Psoas muscle (tissue), 8 donors: ENCODE results near the gene LPP. TPM values are rescaled to one million over a fixed set of nuclear protein-coding genes. Genes with fewer than 3 reads are reported as not detected.

Source experiments
- ATAC-seq, 4 donors: fragments of 200-7000 bp; cut with Tn5 transposase; one replicate each; pipeline ENCODE4 v1.9.1; 2020; ENCODE audit warnings: moderate library complexity in 3 of 4, mild to moderate bottlenecking in 2 of 4
- DNase-seq, 2 donors: peaks; one replicate each; pipeline ENCODE4 v3.0.0-alpha.2; 2020
- H3K27ac ChIP-seq: fragments of 200-600 bp; one replicate; pipeline ENCODE4 v1.8.0; 2022
- H3K27me3 ChIP-seq, 3 donors: fragments of 200-600 bp in 1 of 3; one replicate each; pipeline versions ENCODE4 v1.6.1 to v1.8.0; 2013 to 2022; ENCODE audit warnings: low read length in 2 of 3, mild to moderate bottlenecking in 2 of 3, moderate library complexity in 1 of 3; ENCODE audit not compliant: insufficient read depth in 3 of 3
- H3K36me3 ChIP-seq, 2 donors: fragments of 200-600 bp in 1 of 2; one replicate each; pipeline versions ENCODE4 v1.6.1 to v1.8.0; 2013 to 2022; ENCODE audit warnings: low read depth in 1 of 2, mild to moderate bottlenecking in 1 of 2, moderate library complexity in 1 of 2; ENCODE audit not compliant: insufficient read depth in 1 of 2
- H3K4me1 ChIP-seq: fragments of 200-600 bp; one replicate; pipeline ENCODE4 v1.8.0; 2022
- H3K4me3 ChIP-seq: fragments of 200-600 bp; one replicate; pipeline ENCODE4 v1.8.0; 2022; ENCODE audit warnings: mild to moderate bottlenecking
- H3K9me3 ChIP-seq: fragments of 200-600 bp; one replicate; pipeline ENCODE4 v1.8.0; 2022
- CTCF ChIP-seq: fragments of 200-600 bp; IDR thresholded peaks from one replicate; pipeline ENCODE4 v1.8.0; 2022; ENCODE audit warnings: antibody characterized with exemption
- WGBS, 3 donors: extraction: QIAGEN DNeasy Blood & Tissue Kit; methylation state at CpG; one replicate each; pipeline versions ENCODE4 v1.1.6 to v1.1.7; 2013; 5-methylcytosine and 5-hydroxymethylcytosine counted together
- intact Hi-C, 2 donors: fragments of 100-400 bp; cut with DNase I; formaldehyde crosslinking; loops; one replicate each; pipeline versions ENCODE4 v1.11.0 to v1.14.2; 2022
- polyA plus RNA-seq, 3 donors: library from polyadenylated mRNA; stranded (reverse); fragments of 200-250 nt; gene quantifications; one replicate each; pipeline ENCODE4 v1.2.3, GENCODE V29; 2013
- total RNA-seq, 4 donors: library from RNA; stranded (reverse); fragmentation: NEBNext Ultra II Directional in 2 of 4; extraction: Animal tissue kit (Norgen Biotek cat#: 25700) in 2 of 4; gene quantifications; one replicate each; pipeline versions ENCODE4 v1.2.1 to v1.2.4, GENCODE V29; 2021 to 2023
- donor health status: healthy with polysubstance abuse.
- donor health status: DM: no; HTN: no; CAD: no; lungs with moderate emphysema.
- donor health status: Bipolar disorder and iron deficiency.
- donor health status: healthy.
- donor health status: DM: yes; HTN: yes; CAD: no.
- donor health status: DM: no; HTN: no; CAD: no.
- donor health status: DM: no; HTN: no; CAD: no.
- donor health status: DM: yes; HTN: yes; CAD: no.

The LPP gene
- total and polyA plus RNA-seq, 7 donors, result 2.6 to 80.3 (median 42.8) TPM

- H3K27me3 ChIP-seq, result no peaks in the 10 kb centered on the region
- DNase-seq, result no peak
- no peaks in the 10 kb centered on the region for H3K9me3 ChIP-seq
- H3K27ac ChIP-seq, result no peak overlapping the region
- intact Hi-C loops, result no loop called here
- H3K4me1 ChIP-seq, result peaks cover 4% of the 10 kb centered on the region
- no peaks in the 10 kb centered on the region for H3K36me3 ChIP-seq
- WGBS, 3 donors, result 97 to 98% (median 97%) methylated on average over 6 of the region's 6 CpGs
- TF ChIP-seq CTCF, result no peak
- H3K4me3 ChIP-seq, result no peak overlapping the region
- ATAC-seq, result no peak
Observed at GRCh38 chr3:188647237-188647636, 493.3 kb downstream of the LPP start.

DNA sequence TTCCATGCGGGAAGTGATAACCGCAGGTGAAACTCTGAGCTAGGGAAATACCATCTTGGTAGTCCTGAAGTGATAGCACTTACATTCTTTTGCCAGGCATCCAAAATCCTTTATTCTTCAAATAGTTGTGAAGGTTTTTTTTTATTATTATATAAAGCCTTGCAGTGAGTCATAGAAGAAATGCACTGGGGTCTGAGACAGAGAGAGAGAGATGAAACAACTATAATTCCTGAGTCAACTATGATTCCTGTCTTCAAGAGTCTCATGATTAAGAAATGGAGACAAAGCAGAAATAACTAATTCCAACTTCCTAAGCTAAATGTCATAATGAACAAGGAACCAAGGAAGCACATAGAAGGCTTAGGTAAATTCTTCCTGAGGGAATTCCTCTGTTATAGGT is 495.6 kb downstream of the LPP start:
- H3K27me3 ChIP-seq, result no peaks in the 10 kb centered on the region
- intact Hi-C loops, result no loop called here
- H3K36me3 ChIP-seq, result no peaks in the 10 kb centered on the region

DNA sequence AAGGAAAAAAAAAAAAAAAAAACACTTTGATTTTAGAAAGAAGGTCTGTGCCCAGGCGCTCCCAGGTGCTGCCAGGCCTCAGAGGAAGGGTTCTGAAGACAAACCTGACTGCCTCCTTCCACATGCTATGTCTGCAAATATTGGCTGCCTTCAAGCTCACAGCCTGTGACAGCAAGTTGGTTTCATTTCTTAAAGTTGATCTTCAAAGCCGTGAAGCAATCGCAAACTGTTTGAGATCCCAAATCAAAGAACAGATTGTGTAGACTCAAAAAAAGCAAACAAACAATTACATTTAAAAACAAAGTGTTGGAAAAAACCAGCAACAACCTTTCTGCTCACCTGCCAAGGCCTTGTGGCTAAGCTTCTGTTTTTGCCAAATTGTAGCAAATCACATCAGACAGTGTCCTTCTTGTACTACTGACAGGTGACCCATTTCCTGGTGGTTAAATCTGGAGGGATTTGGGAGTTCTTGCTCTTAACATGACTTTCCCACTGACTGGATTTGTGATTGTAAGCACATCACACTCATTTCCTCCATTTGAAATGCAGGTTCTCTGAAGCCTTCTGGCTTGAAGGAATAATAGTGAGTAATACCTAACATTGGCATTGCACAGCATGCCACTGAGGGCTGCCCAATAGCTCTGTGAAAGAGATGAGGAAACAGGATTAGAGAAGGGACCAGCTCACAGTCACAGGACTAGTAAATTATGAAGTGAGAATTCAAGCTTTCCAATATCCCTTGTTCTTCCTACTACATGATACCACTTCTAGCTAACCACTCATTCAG is 502.4 kb downstream of the LPP start:
- DNase-seq (no peak), ATAC-seq (peak; percentile 77 to 95 (median 90))
- no peaks in the 10 kb centered on the region for H3K36me3 ChIP-seq
- 97 to 98% (median 98%) methylated on average over 3 of the region's 3 CpGs for WGBS, 3 donors
- no peaks in the 10 kb centered on the region for H3K9me3 ChIP-seq
- H3K4me1 ChIP-seq, result peaks cover 18% of the 10 kb centered on the region
- H3K27ac ChIP-seq, result peak overlapping the region; percentile 56
- intact Hi-C loops, result no loop called here
- no peak overlapping the region for H3K4me3 ChIP-seq
- TF ChIP-seq CTCF, result no peak
- H3K27me3 ChIP-seq, result no peaks in the 10 kb centered on the region

More for the DNA sequence above, 495.6 kb downstream of the LPP start:
- no peak overlapping the region for H3K27ac ChIP-seq
- H3K9me3 ChIP-seq, result no peaks in the 10 kb centered on the region
- no peak for ATAC-seq
- no peak for TF ChIP-seq CTCF
- WGBS, 3 donors, result 98 to 100% (median 99%) methylated on average over 2 of the region's 2 CpGs
- DNase-seq, result no peak
- H3K4me1 ChIP-seq, result no peaks in the 10 kb centered on the region
- H3K4me3 ChIP-seq, result no peak overlapping the region

DNA sequence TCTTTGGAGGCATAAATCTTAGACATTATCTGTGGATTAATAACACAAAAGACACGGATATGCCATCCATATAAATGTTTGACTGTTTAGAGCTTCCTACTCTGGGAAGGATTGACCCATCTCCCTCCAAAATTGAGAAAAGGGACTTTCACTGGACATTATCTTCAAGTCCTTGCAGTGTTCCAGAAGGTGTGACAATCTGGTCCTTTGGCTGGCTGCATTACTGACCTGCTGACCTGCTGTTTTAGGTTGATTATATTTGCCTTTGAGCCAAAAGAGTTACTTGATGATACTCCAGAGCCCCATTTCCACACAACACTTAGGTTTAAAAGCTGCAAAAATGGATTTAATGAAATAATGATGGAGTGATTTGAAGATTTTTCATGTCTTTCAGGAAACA is 504.6 kb downstream of the LPP start:
- no peak for ATAC-seq
- Histone ChIP-seq H3K9me3 (no peaks in the 10 kb centered on the region), H3K27me3 (no peaks in the 10 kb centered on the region), H3K4me1 (peaks cover 36% of the 10 kb centered on the region), H3K27ac (no peak overlapping the region), H3K36me3 (no peaks in the 10 kb centered on the region), H3K4me3 (no peak overlapping the region)
- DNase-seq, result no peak
- intact Hi-C loops, result no loop called here
- TF ChIP-seq CTCF, result no peak
- WGBS, 3 donors, result 22 to 47% (median 34%) methylated on average over 1 of the region's 1 CpG
